H1 (cell line): ENCODE measurements around the gene TMPRSS11F. TPM values are rescaled to one million over a fixed set of nuclear protein-coding genes. Genes with fewer than 3 reads are reported as not detected.

Experiments used
- CBX8 ChIP-seq: fragments of 300-800, 300-1000 bp; sonication (generic); IDR thresholded peaks from 2 replicates; pipeline ENCODE4 v1.7.1; 2016; ENCODE audit warnings: low read depth, low read length, borderline replicate concordance
- CREB1 ChIP-seq: IDR thresholded peaks from 2 replicates; pipeline ENCODE4 v1.6.1; 2012; ENCODE audit warnings: inconsistent platforms
- GTF2F1 ChIP-seq: IDR thresholded peaks from 2 replicates; pipeline ENCODE4 v1.6.1; 2012; ENCODE audit warnings: low read depth, low read length, improper control_type of control experiment, borderline replicate concordance
- KDM1A ChIP-seq: fragments of 200-600, 300-600 bp; sonication (generic); IDR thresholded peaks from 2 replicates; pipeline ENCODE4 v1.7.1; 2016; ENCODE audit warnings: mild to moderate bottlenecking, low read length, borderline replicate concordance
- MAFK ChIP-seq: IDR thresholded peaks from 2 replicates; pipeline ENCODE4 v1.6.1; 2012; ENCODE audit warnings: low read depth, mild to moderate bottlenecking, improper control_type of control experiment, low read length
- SP1 ChIP-seq: IDR thresholded peaks from 2 replicates; pipeline ENCODE4 v1.6.1; 2011; ENCODE audit warnings: low read depth, low read length
- SUZ12 ChIP-seq: fragments of 200-600 bp; sonication (generic); IDR thresholded peaks from 2 replicates; pipeline ENCODE4 v1.6.1; 2012; ENCODE audit warnings: mild to moderate bottlenecking, inconsistent platforms, low read length, moderate library complexity, mixed read lengths
- polyA plus RNA-seq, 7 experiments: library from polyadenylated mRNA; depleted of rRNA in 3 of 7; stranded (reverse) in 5 of 7; unstranded in 2 of 7; fragments of >200 nt in 5 of 7; fragments of 200-250 nt in 2 of 7; gene quantifications; 1 replicate in 5 of 7; 2 replicates in 1 of 7; 4 replicates in 1 of 7; pipeline versions ENCODE4 v1.2.1 to v1.2.3, GENCODE V29; 2011 to 2013; ENCODE audit warnings: missing spikeins in 2 of 7, mixed read lengths in 2 of 7
- total RNA-seq: library from RNA; stranded (reverse); fragmentation: NEBNext Ultra II Directional; extraction: Animal tissue kit (Norgen Biotek cat#: 25700); gene quantifications from 2 replicates; pipeline ENCODE4 v1.2.1, GENCODE V29; 2021

Gene TMPRSS11F
- total and polyA plus RNA-seq, 2 of the 8 experiments (the other 6 are each of a cell fraction or from before 2014, with no cell fraction given): not detected

DNA sequence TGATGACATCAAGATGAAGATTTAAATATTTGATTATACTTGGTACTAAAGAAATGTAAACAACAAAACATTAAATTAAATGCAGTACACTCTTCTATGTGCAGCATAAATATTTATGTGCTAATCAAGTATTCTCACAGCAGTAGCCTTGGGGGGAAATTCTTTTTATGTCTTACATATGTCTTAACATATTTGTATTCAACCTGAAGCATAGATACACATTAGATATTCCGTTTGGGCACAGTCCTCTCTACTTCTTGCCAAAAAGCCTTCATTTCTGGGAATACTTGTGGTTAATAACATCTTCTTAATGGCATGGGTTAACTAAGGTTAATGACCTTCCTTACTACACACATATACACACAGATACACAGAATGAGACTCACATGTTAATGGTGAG is 19.8 kb downstream of the TMPRSS11F start (continued):
- TF ChIP-seq GTF2F1 (no peak), CREB1 (no peak), KDM1A (no peak), CBX8 (no peak), MAFK (no peak), SP1 (no peak), SUZ12 (no peak)
- TF ChIP-seq, all 59 proteins: peak for 0
